SIG-M5 (cell line): Measurements from ENCODE around the gene PMAIP1.
"Not testable (repeated sequence)": the region's sequence is repeated elsewhere in the genome, so short reads cannot be mapped to it uniquely, and the experiment has no call there.

Source experiments
- DNase-seq: peaks from one replicate; lab custom pipeline; 2025; lab: John Stamatoyannopoulos, UW

Gene PMAIP1

GRCh38 chr18:59885579-59886163 is 14.1 kb upstream of the PMAIP1 start:
- peak; percentile 50 for DNase-seq

GRCh38 chr18:59886399-59886798 is 13.4 kb upstream of the PMAIP1 start:
- not testable (repeated sequence) for DNase-seq

- DNase-seq: no peak
These were observed 7.7 kb upstream of the PMAIP1 start for GRCh38 chr18:59892123-59892522.

GRCh38 chr18:59893971-59894370 is 5.8 kb upstream of the PMAIP1 start:
- no peak for DNase-seq

- DNase-seq: no peak
These were observed 2.4 kb upstream of the PMAIP1 start for GRCh38 chr18:59897321-59897954.

GRCh38 chr18:59898093-59898492 is 1.7 kb upstream of the PMAIP1 start:
- no peak for DNase-seq

- no peak for DNase-seq
These were observed 1.0 kb upstream of the PMAIP1 start for GRCh38 chr18:59898609-59899297.

GRCh38 chr18:59900222-59901128 is 679 bp downstream of the PMAIP1 start:
- peak; percentile 41 for DNase-seq

- DNase-seq: no peak
These were observed 2.6 kb downstream of the PMAIP1 start for GRCh38 chr18:59902131-59902992.

GRCh38 chr18:59902993-59903610 is 3.3 kb downstream of the PMAIP1 start:
- no peak for DNase-seq

- no peak for DNase-seq
These were observed 4.3 kb downstream of the PMAIP1 start for GRCh38 chr18:59904011-59904601.

GRCh38 chr18:59905686-59906091 is 5.9 kb downstream of the PMAIP1 start:
- no peak for DNase-seq

GRCh38 chr18:59906203-59906602 is 6.4 kb downstream of the PMAIP1 start:
- DNase-seq: no peak

GRCh38 chr18:59907172-59907571 is 7.4 kb downstream of the PMAIP1 start:
- DNase-seq: no peak

- DNase-seq: no peak
These were observed 7.9 kb downstream of the PMAIP1 start for GRCh38 chr18:59907660-59908059.

- no peak for DNase-seq
These were observed 9.0 kb downstream of the PMAIP1 start for GRCh38 chr18:59908799-59909198.

- no peak for DNase-seq
These were observed 9.7 kb downstream of the PMAIP1 start for GRCh38 chr18:59909289-59910036.

GRCh38 chr18:59910967-59911366 is 11.2 kb downstream of the PMAIP1 start:
- DNase-seq: no peak

GRCh38 chr18:59911600-59911999 is 11.8 kb downstream of the PMAIP1 start:
- DNase-seq: peak; percentile 96
